GM21737 (cell line): Measurements from ENCODE around the gene RNU4-1.
"Not testable (repeated sequence)": the region's sequence is repeated elsewhere in the genome, so short reads cannot be mapped to it uniquely, and the experiment has no call there.

Source experiments
- ATAC-seq: cut with Tn5 transposase; IDR thresholded peaks from one replicate; pipeline ENCODE4 v1.9.1; 2021; ENCODE audit warnings: mild to moderate bottlenecking, moderate library complexity; ENCODE audit not compliant: unreplicated experiment

Gene RNU4-1

GRCh38 chr12:120292661-120293531, at the start of gene RNU4-1:
Gene RNU4-1 (minus strand): TSS chr12:120293237.
- no peak for ATAC-seq

GRCh38 chr12:120342175-120343038, 49.4 kb upstream of the RNU4-1 start:
- no peak for ATAC-seq

- no peak for ATAC-seq
Observed at GRCh38 chr12:120339256-120339655, 46.2 kb upstream of the RNU4-1 start.

GRCh38 chr12:120337730-120338129, 44.7 kb upstream of the RNU4-1 start:
- no peak for ATAC-seq

- ATAC-seq, result not testable (repeated sequence)
Observed at GRCh38 chr12:120336392-120336791, 43.4 kb upstream of the RNU4-1 start.

GRCh38 chr12:120335447-120335846, 42.4 kb upstream of the RNU4-1 start:
- ATAC-seq, result not testable (repeated sequence)

DNA sequence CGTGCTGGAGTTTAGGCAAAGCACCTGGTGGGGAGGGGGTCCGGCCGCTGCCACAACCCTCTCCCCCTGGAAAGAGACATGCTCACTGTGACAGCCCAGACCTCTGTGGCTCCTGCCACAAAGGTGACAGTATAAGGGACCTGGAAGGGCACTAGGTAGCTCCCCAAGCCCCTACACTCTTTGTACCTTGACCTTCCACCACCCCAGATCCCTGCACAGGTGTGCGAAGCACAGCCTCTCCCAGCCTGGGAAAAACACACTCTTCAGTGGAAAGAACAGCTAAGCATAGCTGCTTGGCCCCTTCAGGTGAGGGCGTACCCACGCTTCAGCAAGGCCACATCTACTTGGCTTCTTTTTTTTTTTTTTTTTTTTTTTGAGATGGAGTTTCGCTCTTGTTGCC, 39.5 kb upstream of the RNU4-1 start:
- no peak for ATAC-seq

DNA sequence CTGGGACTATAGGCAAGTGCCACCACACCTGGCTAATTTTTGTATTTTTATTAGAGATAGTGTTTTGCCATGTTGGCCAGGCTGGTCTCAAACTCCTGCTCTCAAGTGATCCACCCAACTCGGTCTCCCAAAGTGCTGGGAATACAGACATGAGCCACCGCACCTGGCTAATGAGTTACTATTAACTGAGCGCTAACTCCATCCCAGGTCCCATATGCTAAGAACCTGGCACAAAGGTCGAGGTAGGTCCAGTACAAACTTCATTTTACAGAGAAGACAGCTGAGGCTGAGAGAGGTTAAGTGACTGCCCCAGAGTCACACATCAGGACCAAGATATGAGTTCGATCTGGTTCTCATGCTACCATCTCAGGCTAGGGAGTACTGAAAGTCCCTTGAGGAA, 39.0 kb upstream of the RNU4-1 start:
- no peak for ATAC-seq

DNA sequence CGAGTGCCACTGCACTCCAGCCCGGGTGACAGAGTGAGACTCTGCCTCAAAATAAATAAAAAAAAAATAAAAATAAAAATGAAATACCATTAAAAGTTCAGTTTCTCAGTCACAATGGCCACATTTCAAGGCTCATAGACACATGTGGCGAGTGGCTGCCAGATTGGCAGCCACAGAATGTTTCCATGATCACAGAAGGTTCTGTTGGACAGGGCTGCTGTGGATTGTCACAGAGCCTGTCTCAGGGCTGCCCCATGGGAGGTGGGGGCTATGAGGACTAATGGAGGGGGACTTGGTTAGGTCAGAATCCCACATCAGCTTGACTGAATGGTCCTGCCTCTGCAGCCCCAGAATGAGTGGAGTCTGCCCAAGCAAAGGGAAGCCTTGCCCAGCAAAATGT, 38.4 kb upstream of the RNU4-1 start:
- no peak for ATAC-seq

GRCh38 chr12:120328228-120328627, 35.2 kb upstream of the RNU4-1 start:
- no peak for ATAC-seq

GRCh38 chr12:120327593-120327992, 34.6 kb upstream of the RNU4-1 start, which contains the start of gene PLA2G1B:
Gene PLA2G1B (minus strand): TSS chr12:120327779. CDS start chr12:120327753, 26 bp downstream.
- ATAC-seq, result no peak

GRCh38 chr12:120324841-120325417, 31.9 kb upstream of the RNU4-1 start:
- no peak for ATAC-seq

- no peak for ATAC-seq
Observed at GRCh38 chr12:120323772-120324171, 30.7 kb upstream of the RNU4-1 start.

DNA sequence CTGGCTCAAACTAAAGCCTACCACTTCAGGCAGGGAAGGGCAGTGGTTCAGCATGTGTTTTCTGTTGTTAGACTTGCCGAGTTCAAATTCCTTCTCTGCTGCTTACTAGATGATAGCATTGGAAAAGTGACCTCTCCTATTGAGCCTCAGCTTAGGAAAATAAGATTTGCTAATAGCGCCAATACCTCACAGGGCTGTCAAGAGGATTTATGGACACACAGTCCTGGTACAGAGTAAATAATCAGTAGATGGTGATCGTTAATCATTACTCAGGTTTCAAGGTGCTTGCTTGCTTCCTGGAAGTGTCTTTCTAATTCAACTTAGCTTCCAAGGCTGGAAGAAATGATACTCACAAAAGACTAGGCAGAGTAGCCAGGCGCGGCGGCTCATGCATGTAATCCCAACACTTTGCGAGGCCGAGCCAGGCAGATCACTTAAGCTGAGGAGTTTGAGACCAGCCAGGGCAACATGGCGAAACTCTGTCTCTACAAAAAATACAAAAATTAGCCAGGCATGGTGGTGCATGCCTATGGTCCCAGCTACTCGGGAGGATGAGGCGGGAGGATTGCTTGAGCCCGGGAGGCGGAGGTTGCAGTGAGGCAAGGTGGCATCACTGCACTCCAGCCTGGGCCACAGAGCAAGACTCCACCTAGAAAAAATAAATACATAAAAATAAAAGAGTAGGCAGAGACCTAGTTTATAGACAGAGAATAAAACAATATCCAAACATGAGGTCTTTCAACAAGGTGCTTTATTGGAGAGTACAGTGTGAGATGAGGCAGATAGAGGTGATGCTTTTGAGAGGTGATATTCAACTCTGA, 28.6 kb upstream of the RNU4-1 start:
- ATAC-seq, result no peak

- ATAC-seq, result peak; percentile 98
Observed at GRCh38 chr12:120317224-120318105, 24.4 kb upstream of the RNU4-1 start.

- ATAC-seq, result no peak
Observed at GRCh38 chr12:120316798-120317223, 23.8 kb upstream of the RNU4-1 start.

- ATAC-seq, result no peak
Observed at GRCh38 chr12:120314220-120314619, 21.2 kb upstream of the RNU4-1 start.

DNA sequence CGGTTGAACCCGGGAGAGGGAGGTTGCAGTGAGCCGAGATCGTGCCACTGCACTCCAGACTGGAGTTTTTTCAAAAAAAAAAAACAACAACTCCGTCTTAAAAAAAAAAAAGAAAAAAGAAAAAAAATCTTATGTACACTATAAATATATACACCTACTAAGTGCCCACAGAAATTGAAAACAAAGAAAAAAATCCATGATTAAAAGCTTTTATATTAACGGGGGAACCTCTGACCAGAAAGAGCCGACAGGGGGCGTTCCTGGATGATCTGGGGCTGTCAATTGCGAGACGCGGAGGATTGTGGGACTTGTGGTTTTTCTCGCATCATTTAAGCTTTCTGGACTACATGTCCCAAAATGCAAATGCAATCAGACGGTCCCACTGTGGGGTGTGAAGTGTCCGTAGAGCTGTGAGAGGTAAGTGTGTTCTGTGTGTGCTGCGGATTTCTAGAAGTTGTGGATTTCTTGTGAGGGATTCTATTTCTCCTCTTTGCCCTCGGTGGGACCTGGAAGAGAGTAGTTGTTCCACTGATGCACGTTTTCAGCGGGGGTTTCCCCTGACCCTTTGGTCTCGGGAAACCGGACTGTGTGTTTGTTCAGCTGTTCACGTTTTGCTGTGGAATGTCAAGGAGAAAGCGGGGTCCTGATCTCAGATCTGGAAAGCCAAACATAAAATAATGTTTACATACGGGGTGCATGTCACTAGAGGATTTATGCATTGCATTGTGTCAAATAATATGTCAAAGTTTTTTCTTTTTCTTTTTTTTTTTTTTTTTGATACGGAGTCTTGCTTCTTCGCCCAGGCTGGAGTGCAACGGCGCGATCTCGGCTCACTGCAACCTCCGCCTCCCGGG, 9.2 kb upstream of the RNU4-1 start, which contains the start of gene SIRT4:
Gene SIRT4, plus strand, starts transcription at position 360 of the 854 bp plus-strand sequence. CDS start 1,241 bp downstream, outside the sequence.
- ATAC-seq, result peak; percentile 93

DNA sequence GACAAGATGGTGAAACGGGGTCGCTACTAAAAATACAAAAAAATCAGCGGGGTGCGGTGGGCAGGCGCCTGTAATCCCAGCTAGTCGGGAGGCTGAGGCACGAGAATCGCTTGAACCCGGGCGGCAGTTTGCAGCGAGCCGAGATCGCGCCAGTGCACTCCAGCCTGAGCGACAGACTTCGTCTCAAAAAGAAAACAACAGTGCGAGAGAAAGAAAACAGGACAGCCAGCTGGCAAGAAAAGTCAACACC, 701 bp downstream of the RNU4-1 start:
- ATAC-seq, result no peak
